GM19023 (cell line): ENCODE measurements around the gene TRIM16.
A peak's percentile ranks its signal among the peaks of the same experiment; 100 is the strongest.
"Not testable (repeated sequence)": the region's sequence is repeated elsewhere in the genome, so short reads cannot be mapped to it uniquely, and the experiment has no call there.

Source experiments
- ATAC-seq: cut with Tn5 transposase; IDR thresholded peaks from one replicate; pipeline ENCODE4 v1.9.1; 2021; ENCODE audit warnings: mild to moderate bottlenecking, moderate library complexity; ENCODE audit not compliant: unreplicated experiment

The TRIM16 gene

DNA sequence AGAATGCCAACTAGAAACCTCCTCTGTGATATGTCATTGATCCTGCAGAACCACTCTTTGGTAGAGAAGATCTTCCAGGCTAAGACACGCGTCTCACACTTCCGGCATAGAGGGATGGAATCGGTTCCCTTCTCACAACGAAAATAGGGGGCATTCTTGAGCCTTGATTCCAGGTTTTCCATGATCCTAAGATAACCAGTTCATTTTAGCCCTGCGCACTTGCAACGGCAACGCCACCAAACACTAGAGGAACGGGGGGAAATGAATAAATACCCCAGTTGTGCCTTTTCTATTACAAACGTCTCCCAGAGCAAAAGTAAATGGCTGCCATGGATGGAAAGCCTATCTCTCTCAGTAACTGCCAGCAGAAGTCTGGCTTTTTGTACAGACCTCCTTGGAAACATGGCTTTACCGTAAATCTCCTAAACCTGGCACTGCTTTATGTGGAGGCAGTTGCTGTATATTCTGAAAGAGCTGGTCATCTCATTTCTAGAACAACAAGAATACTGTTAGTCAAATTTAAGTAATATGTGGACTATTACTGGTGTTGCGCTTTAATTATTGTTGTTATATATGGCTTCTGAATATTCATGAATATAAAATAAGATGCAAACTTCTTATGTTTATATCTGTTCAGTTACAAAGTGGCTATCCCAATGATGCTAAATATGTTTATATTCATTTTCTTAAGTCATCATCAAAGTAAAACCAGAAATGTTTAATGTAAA lies 64.6 kb downstream of the TRIM16 start, which contains the start of gene FBXW10B:
TSS of gene FBXW10B (minus strand) at position 374 of the 728 bp plus-strand sequence. CDS start at position 182, 192 bp downstream.
- not testable (repeated sequence) for ATAC-seq

DNA sequence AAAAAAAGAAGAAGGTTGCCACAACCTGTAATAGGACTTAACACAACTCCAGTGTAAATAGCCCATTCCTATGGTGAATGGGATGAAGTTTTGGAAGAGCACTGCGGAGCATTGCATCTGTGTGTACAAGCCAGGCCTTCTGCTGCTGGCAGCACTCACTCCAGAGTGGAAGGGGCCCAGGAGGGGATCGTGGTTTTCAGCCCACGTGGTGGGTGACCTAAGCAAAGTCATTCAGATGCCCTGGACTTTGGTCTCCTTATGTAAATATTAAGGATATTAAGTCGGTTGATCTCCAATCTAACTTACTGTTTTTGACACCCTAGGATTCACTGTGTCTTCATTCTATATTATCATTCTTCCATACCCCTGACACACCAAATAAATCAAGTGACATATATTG lies 67.3 kb downstream of the TRIM16 start:
- ATAC-seq, result not testable (repeated sequence)

DNA sequence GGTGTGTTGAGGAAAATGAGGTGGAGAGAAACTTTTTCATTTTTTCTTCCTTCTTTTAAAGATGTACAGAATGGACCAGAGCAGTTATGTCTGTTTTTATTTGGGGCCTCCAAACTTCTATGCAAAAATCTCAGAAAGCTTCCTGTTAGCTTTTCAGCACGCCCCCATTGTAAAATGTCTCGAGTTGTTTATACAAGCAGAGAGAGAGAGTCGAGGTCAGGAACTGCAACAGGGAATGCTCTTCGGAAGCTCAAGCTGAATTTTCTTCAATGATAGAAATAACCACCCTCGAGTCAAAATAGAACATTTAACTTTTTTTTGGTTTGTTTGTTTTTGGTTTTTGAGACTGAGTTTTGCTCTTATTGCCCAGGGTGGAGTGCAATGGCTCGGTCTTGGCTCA lies 68.3 kb downstream of the TRIM16 start:
- ATAC-seq, result not testable (repeated sequence)

DNA sequence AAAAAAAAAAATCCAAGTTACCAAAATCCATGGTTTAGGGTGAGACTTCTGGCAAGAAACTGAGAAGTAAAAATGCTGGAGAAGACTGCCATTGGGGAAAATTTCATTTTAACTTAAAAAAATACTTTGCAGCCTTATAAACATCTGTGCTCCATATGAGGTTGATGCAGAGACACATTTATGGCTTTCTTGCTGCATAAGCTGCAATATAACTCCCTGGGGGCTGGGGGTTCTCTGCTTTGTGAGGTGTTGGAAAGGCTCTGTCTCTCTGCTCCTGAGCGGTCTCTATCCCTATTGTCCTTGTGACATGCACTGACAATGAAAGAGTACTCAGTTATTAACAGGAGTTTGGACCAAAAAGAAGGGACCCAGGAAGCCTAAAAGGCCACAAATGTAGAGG lies 71.0 kb downstream of the TRIM16 start:
- ATAC-seq, result not testable (repeated sequence)

DNA sequence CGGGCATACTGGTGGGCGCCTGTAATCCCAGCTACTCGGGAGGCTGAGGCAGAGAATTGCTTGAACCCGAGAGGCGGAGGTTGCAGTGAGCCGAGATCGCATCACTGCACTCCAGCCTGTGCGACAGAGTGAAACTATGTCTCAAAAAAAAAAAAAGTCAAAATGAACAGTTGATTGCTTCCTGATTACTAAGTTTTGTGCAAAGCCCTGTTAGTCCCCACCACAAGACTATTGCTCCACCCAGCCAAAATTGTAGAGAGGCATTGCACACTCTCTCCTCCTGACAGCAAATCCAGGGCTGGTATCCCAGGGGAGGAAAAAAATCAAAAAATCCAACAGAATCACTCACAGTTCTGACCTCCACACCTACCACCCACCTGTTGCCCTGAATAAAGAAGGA lies 91.2 kb downstream of the TRIM16 start:
- ATAC-seq, result not testable (repeated sequence)

DNA sequence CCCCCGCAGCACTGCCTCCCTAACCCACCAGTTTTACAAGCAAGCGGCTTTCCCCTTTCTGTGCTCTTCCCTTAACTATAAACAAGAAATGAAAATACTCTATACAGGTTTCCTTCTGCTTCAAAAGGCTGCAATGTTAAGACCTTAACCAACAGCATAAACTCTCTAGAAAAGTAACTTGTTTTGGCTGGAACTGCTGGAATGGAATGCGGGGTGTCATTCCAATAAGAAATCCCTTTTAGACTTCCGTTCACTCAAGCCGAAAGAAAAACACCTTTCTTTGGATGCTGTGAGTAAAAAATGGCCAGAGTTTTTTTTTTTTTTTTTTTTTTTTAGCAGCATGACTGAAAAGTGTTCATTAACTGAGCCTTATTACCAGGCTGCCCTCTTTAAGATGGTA lies 92.1 kb downstream of the TRIM16 start:
- ATAC-seq, result not testable (repeated sequence)

DNA sequence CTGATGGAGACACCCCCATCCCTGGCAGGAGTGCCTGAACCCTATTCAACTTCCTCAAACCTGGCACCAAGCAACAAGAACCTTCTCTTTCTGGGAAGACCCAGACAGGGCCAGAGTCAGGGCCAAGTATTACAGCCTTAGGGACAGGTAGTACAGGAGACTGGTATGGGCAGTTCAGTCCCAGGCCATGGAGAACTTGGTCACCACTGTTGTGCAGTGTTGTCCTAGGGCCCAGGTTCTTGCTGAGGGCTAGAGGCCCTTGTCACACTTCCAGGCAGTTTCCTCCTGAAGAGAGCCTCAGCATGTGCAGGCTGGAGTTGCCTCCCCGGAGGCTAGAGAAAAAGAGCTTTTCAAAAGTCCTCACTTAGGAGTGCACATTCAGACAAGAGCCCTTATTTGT lies 93.3 kb downstream of the TRIM16 start:
- not testable (repeated sequence) for ATAC-seq

DNA sequence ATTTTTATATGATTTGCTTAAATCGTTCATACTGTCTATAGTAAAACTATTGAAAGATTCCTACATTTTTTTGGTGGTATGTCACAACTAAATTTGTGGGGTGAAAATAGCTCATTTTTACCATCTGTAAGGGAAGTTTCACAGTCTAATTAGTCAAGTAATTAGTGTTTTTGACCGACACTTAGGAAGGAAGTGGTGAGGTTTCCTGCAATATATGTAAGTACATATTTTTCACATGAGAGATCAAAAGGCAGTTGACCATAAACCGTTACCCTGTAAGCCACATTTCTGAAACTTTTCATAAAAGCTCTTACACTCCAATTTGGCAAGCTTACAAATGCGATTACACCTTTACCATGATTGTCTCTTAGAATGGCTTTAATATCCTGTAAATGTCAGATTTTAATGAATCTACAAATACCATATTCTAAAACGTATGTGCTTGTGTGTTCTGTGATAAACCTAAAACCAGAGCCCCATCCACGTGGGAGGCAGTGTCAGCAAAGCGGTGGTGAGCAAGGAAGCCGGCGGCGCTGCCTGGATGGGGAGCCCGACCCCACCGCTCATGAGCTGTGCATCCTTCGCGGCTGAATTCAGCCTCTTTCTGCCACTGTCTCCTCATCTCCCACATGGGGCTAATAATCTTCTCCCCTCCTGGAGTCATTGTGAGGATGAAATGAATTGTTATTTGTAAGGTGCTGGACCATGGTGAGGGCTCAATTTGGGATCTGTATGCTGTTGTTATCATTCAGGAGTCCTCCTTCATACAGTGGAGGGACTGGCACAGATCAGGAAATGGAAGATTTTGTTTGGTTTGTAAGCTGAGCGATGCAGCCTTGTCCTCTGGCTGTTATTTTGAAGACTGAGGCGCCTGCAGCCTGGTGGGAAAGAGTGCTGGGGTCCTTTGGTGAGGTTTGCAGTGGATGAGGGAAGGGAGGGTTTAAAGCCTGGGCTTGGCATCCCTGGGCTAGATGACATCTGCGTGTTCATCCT lies 94.3 kb downstream of the TRIM16 start:
- ATAC-seq, result peak; percentile 43

DNA sequence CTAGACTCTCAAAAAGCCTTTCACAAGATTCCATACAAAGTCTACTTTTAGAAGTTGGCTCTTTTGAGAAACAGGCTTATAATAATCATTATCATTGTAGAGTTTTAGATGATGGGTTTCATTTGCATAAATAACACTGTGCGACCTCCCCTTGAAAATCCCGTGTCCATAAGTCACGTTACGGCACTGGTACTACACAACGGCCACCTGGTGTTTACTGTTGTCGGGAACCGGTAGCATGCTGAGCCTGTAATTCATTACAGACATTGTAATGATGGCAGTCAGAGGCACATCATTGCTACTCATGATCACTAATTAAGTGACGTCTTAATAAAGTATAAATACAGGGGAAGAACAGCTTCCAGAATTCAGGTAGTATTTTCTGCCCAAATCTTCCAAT lies 96.1 kb downstream of the TRIM16 start:
- not testable (repeated sequence) for ATAC-seq

DNA sequence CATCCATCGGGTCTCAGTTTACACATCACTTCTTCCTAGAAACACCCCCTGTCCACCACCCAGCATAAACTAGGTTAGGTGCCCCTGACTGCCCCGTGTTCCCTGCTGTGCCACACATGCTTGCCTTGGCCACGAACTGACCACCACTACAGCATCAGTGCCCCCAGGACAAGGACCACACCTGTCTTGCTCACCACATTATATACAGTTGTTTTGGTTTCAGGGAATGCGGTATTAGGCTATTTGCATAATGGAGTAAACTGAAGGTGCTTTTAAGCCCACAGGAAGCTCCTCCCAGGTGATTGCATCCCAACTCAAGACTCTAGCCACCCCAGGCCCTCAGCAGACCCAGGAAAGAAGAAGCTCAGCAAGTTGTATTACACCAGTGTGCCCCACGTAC lies 100.8 kb downstream of the TRIM16 start:
- not testable (repeated sequence) for ATAC-seq

DNA sequence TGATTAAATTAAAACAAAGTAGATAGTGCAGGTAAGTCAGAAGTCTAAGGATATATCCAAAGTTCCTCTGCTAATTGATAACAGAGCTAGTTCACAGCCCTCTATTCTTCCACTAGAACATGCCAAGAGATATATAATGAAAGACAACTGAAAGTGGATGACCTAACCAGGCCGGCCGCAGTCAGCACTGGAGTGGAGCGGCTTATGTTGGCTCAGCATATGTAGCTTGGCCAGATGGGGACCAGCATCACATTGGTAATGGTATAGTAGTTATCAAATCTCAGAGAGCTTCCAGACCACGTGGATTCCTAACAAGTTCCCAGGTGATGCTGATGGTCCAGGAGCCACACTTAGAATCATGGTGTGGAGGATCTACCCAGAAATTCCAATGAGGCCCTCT lies 102.6 kb downstream of the TRIM16 start:
- not testable (repeated sequence) for ATAC-seq
